ENCODE measurements around the gene HDAC6.

The HDAC6 gene

GRCh38 chrX:48801280-48802088 is at the start of gene HDAC6 (continued):
- TF ChIP-seq ZNF350 (tag by site-specific recombination; IDR thresholded peaks at IDR 0.05) (no peak), ZFP3 (tag by site-specific recombination; IDR thresholded peaks at IDR 0.05; ENCODE audit: low read depth) (no peak), ZFHX2 (tag by site-specific recombination; conservative IDR thresholded peaks at IDR 0.05) (peak; percentile 96), ZNF23 (tag by site-specific recombination; IDR thresholded peaks at IDR 0.05; ENCODE audit: borderline replicate concordance) (no peak), ZNF548 (tag by site-specific recombination; IDR thresholded peaks at IDR 0.05) (no peak), ZBTB6 (tag by site-specific recombination; IDR thresholded peaks at IDR 0.05) (no peak), ZNF555 (tag by site-specific recombination; conservative IDR thresholded peaks at IDR 0.05) (no peak), HOXD13 (CRISPR knock-in tag; IDR thresholded peaks at IDR 0.05; ENCODE audit: borderline replicate concordance) (no peak), ZNF501 (tag by site-specific recombination; IDR thresholded peaks at IDR 0.05) (peak; percentile 82), ZBTB20 (tag by site-specific recombination; IDR thresholded peaks at IDR 0.05) (peak; percentile 78), FEZF1 (tag by site-specific recombination; IDR thresholded peaks at IDR 0.05) (no peak), ZNF302 (tag by site-specific recombination; IDR thresholded peaks at IDR 0.05; ENCODE audit: low read depth) (no peak), ZNF792 (tag by site-specific recombination; IDR thresholded peaks at IDR 0.05) (no peak), INSM2 (tag by site-specific recombination; IDR thresholded peaks at IDR 0.05) (peak; percentile 68), ZNF138 (tag by site-specific recombination; IDR thresholded peaks at IDR 0.05; ENCODE audit: borderline replicate concordance) (no peak), ZNF560 (tag by site-specific recombination; IDR thresholded peaks at IDR 0.05; ENCODE audit: borderline replicate concordance) (no peak), ZNF335 (tag by site-specific recombination; conservative IDR thresholded peaks at IDR 0.05) (peak; percentile 8), ZNF626 (tag by site-specific recombination; IDR thresholded peaks at IDR 0.05) (no peak), EGR2 (tag by site-specific recombination; IDR thresholded peaks at IDR 0.05; ENCODE audit: low read depth) (peak; percentile 82), ZBTB48 (tag by site-specific recombination; IDR thresholded peaks at IDR 0.05) (no peak), ZSCAN30 (tag by site-specific recombination; IDR thresholded peaks at IDR 0.05) (no peak), ZNF488 (tag by site-specific recombination; IDR thresholded peaks at IDR 0.05) (no peak), WT1 (tag by site-specific recombination; IDR thresholded peaks at IDR 0.05) (peak; percentile 38; the same call in 1 of the 2 replicates), HOXA7 (CRISPR knock-in tag; IDR thresholded peaks at IDR 0.05; ENCODE audit: borderline replicate concordance) (no peak), ZNF768 (tag by site-specific recombination; IDR thresholded peaks at IDR 0.05) (no peak)
- TF ChIP-seq, protein P1, sequence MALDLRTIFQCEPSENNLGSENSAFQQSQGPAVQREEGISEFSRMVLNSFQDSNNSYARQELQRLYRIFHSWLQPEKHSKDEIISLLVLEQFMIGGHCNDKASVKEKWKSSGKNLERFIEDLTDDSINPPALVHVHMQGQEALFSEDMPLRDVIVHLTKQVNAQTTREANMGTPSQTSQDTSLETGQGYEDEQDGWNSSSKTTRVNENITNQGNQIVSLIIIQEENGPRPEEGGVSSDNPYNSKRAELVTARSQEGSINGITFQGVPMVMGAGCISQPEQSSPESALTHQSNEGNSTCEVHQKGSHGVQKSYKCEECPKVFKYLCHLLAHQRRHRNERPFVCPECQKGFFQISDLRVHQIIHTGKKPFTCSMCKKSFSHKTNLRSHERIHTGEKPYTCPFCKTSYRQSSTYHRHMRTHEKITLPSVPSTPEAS (tag by site-specific recombination; IDR thresholded peaks at IDR 0.05): no peak
- TF ChIP-seq, protein P2, sequence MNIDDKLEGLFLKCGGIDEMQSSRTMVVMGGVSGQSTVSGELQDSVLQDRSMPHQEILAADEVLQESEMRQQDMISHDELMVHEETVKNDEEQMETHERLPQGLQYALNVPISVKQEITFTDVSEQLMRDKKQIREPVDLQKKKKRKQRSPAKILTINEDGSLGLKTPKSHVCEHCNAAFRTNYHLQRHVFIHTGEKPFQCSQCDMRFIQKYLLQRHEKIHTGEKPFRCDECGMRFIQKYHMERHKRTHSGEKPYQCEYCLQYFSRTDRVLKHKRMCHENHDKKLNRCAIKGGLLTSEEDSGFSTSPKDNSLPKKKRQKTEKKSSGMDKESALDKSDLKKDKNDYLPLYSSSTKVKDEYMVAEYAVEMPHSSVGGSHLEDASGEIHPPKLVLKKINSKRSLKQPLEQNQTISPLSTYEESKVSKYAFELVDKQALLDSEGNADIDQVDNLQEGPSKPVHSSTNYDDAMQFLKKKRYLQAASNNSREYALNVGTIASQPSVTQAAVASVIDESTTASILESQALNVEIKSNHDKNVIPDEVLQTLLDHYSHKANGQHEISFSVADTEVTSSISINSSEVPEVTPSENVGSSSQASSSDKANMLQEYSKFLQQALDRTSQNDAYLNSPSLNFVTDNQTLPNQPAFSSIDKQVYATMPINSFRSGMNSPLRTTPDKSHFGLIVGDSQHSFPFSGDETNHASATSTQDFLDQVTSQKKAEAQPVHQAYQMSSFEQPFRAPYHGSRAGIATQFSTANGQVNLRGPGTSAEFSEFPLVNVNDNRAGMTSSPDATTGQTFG (tag by site-specific recombination; IDR thresholded peaks at IDR 0.05; ENCODE audit: borderline replicate concordance): no peak
- TF ChIP-seq, protein P3, sequence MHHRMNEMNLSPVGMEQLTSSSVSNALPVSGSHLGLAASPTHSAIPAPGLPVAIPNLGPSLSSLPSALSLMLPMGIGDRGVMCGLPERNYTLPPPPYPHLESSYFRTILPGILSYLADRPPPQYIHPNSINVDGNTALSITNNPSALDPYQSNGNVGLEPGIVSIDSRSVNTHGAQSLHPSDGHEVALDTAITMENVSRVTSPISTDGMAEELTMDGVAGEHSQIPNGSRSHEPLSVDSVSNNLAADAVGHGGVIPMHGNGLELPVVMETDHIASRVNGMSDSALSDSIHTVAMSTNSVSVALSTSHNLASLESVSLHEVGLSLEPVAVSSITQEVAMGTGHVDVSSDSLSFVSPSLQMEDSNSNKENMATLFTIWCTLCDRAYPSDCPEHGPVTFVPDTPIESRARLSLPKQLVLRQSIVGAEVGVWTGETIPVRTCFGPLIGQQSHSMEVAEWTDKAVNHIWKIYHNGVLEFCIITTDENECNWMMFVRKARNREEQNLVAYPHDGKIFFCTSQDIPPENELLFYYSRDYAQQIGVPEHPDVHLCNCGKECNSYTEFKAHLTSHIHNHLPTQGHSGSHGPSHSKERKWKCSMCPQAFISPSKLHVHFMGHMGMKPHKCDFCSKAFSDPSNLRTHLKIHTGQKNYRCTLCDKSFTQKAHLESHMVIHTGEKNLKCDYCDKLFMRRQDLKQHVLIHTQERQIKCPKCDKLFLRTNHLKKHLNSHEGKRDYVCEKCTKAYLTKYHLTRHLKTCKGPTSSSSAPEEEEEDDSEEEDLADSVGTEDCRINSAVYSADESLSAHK (tag by site-specific recombination; IDR thresholded peaks at IDR 0.05): 0 out of 2 replicates have a peak, but pooled peaks have one; percentile 31
- TF ChIP-seq, protein P4, sequence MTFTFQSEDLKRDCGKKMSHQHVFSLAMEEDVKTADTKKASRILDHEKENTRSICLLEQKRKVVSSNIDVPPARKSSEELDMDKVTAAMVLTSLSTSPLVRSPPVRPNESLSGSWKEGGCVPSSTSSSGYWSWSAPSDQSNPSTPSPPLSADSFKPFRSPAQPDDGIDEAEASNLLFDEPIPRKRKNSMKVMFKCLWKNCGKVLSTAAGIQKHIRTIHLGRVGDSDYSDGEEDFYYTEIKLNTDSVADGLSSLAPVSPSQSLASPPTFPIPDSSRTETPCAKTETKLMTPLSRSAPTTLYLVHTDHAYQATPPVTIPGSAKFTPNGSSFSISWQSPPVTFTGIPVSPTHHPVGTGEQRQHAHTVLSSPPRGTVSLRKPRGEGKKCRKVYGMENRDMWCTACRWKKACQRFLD (tag by site-specific recombination; IDR thresholded peaks at IDR 0.05): no peak

Data from HEK293 (cell line).